ENCODE measurements around the gene CEP76.
"Not testable (repeated sequence)": the region's sequence is repeated elsewhere in the genome, so short reads cannot be mapped to it uniquely, and the experiment has no call there.

Gene CEP76

DNA sequence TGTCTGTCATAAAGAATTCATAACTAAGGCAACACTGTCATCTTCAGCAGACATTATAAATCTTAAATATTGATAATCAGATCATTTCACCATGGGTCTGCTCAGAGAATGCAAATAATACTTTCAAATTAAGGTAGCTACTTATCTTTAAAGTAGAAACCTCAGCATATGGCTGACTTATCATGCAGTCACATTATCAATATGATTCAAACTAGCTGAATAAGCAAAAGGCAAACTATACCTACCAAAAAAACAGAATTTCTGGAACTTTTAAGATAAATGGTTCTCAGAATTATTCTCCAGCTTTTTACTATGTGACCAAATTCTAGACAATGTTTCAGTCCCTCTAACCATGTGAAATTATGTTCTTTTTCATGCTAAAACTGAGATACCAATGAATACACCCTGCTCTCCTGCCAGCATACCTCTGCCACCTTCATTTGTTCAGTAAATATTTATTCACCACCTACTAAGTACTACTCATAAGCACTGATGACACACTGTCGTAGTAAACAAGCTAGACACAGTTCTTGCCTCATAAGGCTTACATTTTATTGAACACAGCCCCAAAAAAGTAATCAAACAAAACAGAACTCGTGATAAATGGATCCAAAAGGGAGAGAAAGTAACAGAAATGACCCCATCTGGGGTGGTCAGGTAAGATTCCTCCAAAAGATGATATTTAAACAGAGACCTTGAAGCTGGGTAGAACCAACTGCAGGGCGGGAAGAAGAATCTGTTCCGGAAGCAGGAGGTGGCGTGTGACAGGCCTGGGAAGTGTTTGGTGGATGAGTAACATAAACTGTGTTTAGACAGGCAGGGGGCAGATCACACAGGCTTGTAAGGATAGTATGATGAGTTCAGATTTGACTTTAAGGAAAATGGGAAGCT lies 62.3 kb downstream of the CEP76 start:
- no peak for DNase-seq

DNA sequence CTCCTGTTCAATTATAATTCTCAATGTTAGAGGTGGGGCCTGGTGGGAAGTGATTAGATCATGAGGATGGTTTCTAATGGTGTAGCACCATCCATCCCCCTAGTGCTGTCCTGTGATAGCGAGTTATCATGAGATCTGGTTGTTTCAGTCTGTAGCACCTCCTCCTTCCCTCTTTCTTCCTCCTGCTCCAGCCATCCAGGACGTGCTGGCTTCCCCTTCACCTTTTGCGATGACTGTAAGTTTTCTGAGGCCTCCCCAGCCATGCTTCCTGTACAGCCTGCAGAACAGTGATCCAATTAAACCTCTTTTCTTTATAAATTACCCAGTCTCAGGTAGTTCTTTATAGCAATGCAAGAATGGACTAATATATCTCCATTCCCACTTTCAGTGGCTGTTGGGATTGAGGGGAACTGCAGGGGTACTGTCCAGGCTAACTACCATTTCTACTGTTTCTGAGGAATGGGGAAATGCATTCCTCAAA lies 63.8 kb downstream of the CEP76 start:
- no peak for DNase-seq

DNA sequence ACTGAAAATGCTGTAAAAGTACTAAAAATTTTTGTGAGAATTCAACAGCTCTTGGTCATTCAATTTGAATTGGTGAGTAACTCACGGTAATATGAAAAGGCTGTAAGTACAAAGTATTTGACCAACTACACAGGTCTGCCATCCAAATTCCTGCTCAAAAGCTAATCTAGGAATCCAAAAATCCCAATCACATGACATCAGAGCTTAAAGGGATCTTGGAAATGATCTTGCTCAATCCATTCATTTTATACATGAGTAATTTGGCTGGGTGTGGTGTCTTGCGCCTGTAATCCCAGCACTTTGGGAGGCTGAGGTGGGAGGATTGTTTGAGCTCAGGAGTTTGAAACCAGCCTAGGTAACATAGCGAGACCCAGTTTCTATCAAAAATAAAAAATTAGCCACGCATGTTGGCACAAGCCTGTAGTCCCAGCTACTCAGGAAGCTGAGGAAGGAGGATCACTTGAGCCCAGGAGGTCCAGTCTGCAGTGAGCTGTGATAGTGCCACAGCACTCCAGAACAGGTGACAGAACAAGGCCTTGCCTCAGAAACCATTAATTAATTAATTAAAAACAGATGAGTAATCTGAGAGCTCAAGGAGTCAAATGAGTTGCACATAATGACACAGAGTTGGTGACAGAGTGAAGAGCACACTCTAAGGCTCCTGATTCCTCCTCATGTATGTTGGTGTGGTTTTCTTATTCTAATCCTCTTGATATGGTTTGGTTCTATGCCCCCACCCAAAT lies 64.5 kb downstream of the CEP76 start:
- DNase-seq = no peak

DNA sequence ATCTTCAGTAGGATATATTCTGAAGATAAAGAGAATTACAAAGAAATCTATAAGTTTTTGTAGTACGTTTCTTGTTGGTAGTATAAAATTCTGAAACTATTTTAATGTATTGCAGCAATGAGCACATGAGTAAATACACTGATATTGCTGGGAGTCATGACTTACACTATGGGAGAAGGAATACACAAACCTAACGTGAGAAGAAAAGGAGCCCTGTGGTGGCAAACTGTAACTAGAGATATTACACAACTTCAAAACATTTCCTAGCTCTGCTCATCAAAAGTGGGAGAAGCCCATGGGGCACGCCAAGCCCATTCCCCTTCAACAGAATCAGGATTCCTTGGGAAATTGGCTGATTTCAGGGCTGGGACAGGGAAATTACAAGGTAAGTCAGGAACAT lies 65.1 kb downstream of the CEP76 start:
- DNase-seq = no peak

DNA sequence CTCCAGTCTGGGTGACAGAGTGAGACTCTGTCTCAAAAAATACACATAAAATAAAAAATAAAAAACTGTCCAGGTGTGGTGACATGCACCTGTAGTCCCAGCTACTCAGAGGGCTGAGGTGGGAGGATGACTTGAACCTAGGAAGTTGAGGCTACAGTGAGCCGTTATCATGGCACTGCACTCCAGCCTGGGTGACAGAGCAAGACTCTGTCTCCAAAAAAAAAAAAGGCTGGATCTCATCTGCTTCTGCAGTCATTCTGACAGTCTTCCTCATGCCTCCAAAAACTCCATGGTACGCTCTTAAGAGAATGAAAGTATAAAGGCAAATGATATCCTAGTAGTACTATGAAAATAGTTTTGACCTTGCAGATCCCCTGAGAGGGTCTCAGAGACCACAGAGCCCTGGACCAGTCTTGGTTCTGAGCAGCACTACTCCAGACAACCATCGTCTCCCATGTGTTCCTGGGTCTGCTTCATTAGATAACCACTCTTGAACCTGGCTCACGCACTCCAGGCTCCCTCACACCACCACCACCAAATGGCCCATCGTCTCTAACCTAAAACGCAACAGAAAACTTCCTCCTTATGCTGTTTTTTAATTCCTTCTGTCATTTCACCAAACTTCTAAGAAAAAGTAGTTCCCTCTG lies 70.6 kb downstream of the CEP76 start:
- DNase-seq = no peak

DNA sequence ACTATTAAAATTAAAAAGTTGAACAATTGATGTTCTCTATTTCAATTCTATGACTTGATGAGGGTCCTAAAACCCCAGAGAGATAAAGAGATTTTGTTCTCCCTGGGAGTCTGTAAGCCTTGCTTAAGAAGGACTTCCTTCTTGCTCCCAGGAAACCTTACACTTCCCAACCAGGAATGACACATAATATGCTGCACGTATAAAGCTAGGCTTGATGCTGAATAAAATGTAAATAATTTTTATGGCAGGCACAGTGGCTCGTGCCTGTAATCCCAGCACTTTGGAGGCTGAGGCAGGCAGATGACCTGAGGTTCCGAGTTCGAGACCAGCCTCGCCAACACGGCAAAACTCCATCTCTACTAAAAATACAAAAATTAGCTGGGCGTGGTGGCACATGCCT lies 72.4 kb downstream of the CEP76 start:
- no peak for DNase-seq

DNA sequence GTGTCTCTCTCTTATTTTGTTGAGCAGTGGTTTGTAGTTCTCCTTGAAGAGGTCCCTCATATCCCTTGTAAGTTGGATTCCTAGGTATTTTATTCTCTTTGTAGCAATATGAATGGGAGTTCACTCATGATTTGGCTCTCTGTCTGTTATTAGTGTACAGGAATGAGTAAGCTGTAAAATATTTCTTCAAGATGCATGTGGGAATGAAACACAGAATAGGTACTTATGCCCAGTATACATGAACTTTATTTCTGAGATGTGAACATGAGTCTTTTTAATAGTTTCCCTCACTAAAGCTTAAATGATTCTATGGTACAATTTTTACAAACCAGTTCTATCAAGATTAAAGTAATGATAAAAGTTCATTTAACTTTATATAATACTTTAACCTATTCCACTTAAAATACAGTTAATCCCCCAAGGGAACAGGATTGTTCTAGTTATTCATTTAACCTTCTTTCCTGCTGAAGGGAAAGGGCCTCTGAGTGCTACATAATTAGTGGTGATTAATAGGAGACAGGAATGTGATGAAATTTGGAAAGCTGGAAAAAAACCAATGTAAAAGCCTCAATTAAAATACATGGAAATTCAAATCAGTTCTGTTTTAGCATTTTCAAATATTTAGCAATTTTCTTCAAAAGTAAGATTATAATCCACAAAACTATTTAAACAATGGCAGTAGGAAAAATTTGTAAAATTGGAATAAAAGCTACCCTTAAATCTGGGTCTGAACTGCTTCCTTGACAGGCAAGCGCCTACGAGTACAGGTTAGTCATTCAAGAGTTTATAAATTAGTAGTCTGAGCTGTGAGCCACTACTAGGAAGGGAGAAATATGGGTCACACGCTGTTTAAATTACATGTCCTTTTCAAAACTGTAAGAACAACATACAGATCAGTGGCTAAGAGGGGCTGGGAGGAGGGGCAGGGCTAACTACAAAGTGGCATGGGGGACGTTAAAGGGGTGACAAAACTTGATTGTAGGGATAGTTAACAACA lies 73.5 kb downstream of the CEP76 start:
- no peak for DNase-seq

DNA sequence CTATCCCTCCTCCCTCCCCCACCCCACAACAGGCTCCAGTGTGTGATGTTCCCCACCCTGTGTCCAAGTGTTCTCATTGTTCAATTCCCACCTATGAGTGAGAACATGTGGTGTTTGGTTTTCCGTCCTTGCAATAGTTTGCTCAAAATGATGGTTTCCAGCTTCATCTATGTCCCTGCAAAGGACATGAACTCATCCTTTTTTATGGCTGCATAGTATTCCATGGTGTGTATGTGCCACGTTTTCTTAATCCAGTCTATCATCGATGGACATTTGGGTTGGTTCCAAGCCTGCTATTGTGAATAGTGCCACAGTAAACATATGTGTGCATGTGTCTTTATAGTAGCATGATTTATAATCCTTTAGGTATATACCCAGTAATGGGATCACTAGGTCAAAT lies 75.3 kb downstream of the CEP76 start:
- DNase-seq = not testable (repeated sequence)

DNA sequence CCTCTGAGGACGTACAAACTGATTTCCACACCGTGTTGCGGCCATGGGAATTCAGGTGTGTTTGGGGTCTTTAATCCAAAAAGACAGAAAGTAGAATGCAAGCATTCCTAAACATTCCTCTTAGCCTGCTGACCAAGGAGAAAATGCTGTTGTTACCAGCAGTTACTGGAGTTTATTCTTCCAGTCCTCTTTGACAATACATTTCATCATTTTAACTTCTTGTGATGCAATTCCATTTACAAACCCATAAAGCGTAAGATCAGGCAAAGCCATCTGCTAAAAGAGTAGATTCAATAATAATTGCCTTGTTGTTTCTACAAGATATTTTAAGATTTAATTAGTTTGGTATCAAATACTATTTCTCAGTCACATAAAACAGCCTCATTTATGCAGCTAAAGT lies 77.3 kb downstream of the CEP76 start:
- DNase-seq = no peak
